Measurements from ENCODE around the gene WDR88. TPM values are rescaled to one million over a fixed set of nuclear protein-coding genes. Genes with fewer than 3 reads are reported as not detected.

WDR88 gene
- total RNA-seq, 2 donors from 2014 or later, result not detected

DNA sequence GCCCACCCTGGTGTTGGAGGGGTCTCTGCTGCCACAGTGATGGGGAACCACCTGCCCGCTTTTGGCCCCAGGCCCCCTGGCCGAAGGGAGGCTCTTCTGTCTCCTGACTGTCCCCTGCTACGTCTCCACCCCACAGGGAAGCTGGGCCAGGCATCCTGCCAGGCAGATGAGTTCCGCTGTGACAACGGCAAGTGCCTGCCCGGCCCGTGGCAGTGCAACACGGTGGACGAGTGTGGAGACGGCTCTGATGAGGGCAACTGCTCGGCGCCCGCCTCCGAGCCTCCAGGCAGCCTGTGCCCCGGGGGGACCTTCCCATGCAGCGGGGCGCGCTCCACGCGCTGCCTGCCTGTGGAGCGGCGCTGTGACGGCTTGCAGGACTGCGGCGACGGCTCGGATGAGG, 73.2 kb downstream of the WDR88 start:
- TF ChIP-seq, protein P1, sequence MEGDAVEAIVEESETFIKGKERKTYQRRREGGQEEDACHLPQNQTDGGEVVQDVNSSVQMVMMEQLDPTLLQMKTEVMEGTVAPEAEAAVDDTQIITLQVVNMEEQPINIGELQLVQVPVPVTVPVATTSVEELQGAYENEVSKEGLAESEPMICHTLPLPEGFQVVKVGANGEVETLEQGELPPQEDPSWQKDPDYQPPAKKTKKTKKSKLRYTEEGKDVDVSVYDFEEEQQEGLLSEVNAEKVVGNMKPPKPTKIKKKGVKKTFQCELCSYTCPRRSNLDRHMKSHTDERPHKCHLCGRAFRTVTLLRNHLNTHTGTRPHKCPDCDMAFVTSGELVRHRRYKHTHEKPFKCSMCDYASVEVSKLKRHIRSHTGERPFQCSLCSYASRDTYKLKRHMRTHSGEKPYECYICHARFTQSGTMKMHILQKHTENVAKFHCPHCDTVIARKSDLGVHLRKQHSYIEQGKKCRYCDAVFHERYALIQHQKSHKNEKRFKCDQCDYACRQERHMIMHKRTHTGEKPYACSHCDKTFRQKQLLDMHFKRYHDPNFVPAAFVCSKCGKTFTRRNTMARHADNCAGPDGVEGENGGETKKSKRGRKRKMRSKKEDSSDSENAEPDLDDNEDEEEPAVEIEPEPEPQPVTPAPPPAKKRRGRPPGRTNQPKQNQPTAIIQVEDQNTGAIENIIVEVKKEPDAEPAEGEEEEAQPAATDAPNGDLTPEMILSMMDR (IDR thresholded peaks at IDR 0.05), result no peak
- Histone ChIP-seq H3K27me3 (replicated peaks; ENCODE audit: insufficient read depth) (no peaks in the 10 kb centered on the region), H3K4me1 (ENCODE audit: control insufficient read depth in 1 of 2, low read depth in 2 of 2) (no peaks in the 10 kb centered on the region), H3K9me3 (no peaks in the 10 kb centered on the region), H3K27ac (no peak overlapping the region), H3K36me3 (peaks cover 5% of the 10 kb centered on the region), H3K4me3 (no peak overlapping the region)
- DNase-seq (ENCODE audit: low spot score), result no peak
- no peak for ATAC-seq (ENCODE audit: insufficient number of reproducible peaks, low FRiP score, low read depth)

DNA sequence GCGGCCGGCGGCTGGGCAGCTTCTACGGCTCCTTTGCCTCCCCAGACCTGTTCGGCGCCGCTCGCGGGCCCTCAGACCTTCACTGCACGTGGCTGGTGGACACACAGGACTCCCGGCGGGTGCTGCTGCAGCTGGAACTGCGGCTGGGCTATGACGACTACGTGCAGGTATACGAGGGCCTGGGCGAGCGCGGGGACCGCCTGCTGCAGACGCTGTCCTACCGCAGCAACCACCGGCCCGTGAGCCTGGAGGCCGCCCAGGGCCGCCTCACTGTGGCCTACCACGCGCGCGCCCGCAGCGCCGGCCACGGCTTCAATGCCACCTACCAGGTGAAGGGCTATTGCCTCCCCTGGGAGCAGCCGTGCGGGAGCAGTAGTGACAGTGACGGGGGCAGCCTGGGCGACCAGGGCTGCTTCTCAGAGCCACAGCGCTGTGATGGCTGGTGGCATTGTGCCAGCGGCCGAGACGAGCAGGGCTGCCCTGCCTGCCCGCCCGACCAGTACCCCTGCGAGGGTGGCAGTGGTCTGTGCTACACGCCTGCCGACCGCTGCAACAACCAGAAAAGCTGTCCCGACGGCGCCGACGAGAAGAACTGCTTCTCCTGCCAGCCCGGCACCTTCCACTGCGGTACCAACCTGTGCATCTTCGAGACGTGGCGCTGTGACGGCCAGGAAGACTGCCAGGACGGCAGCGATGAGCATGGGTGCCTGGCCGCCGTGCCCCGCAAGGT, 73.8 kb downstream of the WDR88 start:
- Histone ChIP-seq H3K27me3 (replicated peaks; ENCODE audit: insufficient read depth) (no peaks in the 10 kb centered on the region), H3K36me3 (peaks cover 5% of the 10 kb centered on the region), H3K27ac (no peak overlapping the region), H3K4me1 (ENCODE audit: control insufficient read depth in 1 of 2, low read depth in 2 of 2) (no peaks in the 10 kb centered on the region), H3K9me3 (no peaks in the 10 kb centered on the region), H3K4me3 (no peak overlapping the region)
- TF ChIP-seq, protein P1 (IDR thresholded peaks at IDR 0.05), result no peak
- DNase-seq (ENCODE audit: low spot score), result no peak
- no peak for ATAC-seq (ENCODE audit: insufficient number of reproducible peaks, low FRiP score, low read depth)

DNA sequence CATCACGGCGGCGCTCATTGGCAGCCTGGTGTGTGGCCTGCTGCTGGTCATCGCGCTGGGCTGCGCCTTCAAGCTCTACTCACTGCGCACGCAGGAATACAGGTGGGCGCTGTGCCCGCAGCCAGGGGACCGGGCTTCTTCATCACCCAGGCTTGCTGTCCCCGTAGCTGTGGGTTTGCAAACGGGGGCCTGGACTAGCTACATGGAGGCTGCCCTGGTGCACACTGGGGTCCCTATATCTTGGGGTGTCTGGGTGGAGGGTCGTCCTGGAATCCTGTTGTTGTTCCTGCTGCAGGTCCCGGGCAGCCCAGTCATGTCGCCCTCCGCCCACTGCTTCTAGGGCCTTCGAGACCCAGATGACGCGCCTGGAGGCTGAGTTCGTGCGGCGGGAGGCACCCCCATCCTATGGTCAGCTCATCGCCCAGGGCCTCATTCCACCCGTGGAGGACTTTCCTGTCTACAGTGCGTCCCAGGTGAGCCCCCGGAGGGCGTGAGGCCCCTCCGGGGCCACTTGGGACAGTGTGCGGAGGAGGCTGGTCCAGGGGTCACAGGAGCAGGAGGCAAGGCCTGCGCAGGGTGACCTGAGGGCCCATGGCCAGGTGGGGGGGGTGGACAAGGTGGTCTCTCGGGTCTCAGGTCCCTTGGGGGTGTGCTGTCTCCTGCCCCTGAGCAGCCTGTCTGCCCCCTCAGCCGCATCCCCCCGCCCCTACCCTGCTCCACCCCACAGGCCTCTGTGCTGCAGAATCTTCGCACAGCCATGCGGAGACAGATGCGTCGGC, 74.5 kb downstream of the WDR88 start:
- Histone ChIP-seq H3K27me3 (replicated peaks; ENCODE audit: insufficient read depth) (no peaks in the 10 kb centered on the region), H3K4me3 (no peak overlapping the region), H3K4me1 (ENCODE audit: control insufficient read depth in 1 of 2, low read depth in 2 of 2) (no peaks in the 10 kb centered on the region), H3K36me3 (peaks cover 5% of the 10 kb centered on the region), H3K9me3 (no peaks in the 10 kb centered on the region), H3K27ac (no peak overlapping the region)
- ATAC-seq (ENCODE audit: insufficient number of reproducible peaks, low FRiP score, low read depth) (no peak), DNase-seq (ENCODE audit: low spot score) (no peak)
- TF ChIP-seq, protein P1 (IDR thresholded peaks at IDR 0.05), result no peak

DNA sequence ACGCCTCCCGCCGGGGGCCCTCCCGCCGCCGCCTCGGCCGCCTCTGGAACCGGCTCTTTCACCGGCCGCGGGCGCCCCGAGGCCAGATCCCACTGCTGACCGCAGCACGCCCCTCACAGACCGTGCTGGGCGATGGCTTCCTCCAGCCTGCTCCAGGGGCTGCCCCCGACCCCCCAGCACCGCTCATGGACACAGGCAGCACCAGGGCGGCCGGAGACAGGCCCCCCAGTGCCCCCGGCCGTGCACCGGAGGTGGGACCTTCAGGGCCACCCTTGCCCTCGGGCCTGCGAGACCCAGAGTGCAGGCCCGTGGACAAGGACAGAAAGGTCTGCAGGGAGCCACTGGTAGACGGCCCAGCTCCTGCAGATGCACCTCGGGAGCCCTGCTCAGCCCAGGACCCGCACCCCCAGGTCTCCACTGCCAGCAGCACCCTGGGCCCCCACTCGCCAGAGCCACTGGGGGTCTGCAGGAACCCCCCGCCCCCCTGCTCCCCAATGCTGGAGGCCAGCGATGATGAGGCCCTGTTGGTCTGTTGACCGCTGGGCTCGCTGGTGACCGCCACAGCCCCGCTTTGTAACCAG, 75.2 kb downstream of the WDR88 start:
- no peaks in the 10 kb centered on the region for H3K9me3 ChIP-seq
- no peak for ATAC-seq (ENCODE audit: insufficient number of reproducible peaks, low FRiP score, low read depth)
- no peaks in the 10 kb centered on the region for H3K4me1 ChIP-seq (ENCODE audit: control insufficient read depth in 1 of 2, low read depth in 2 of 2)
- no peaks in the 10 kb centered on the region for H3K27me3 ChIP-seq (replicated peaks; ENCODE audit: insufficient read depth)
- peaks cover 5% of the 10 kb centered on the region for H3K36me3 ChIP-seq
- no peak overlapping the region for H3K27ac ChIP-seq
- DNase-seq (ENCODE audit: low spot score), result no peak
- TF ChIP-seq, protein P1 (IDR thresholded peaks at IDR 0.05), result no peak
- H3K4me3 ChIP-seq, result no peak overlapping the region

DNA sequence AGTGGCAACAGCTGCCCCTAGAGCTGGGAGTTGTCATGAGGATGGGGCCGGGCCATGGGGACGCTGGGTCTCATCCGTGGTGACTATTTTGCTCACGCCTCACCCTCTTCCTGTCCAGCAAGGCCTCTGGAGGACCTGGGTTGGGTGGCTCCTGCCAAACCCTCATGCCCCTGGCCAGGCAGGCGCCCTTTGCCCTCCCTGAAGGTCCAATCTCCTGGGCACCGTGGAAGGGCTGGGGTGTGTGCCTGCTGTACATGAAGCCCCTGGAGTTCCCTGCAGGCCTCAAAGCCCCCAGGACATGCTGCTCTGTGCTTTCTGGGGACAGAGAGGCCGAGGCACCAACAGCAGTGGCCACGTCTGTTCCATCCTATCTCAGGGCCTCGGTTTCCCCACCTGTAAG, 76.0 kb downstream of the WDR88 start:
- no peak for DNase-seq (ENCODE audit: low spot score)
- Histone ChIP-seq H3K27me3 (replicated peaks; ENCODE audit: insufficient read depth) (no peaks in the 10 kb centered on the region), H3K9me3 (no peaks in the 10 kb centered on the region), H3K4me3 (no peak overlapping the region), H3K4me1 (ENCODE audit: control insufficient read depth in 1 of 2, low read depth in 2 of 2) (no peaks in the 10 kb centered on the region), H3K36me3 (peaks cover 5% of the 10 kb centered on the region), H3K27ac (no peak overlapping the region)
- TF ChIP-seq, protein P1 (IDR thresholded peaks at IDR 0.05), result no peak
- ATAC-seq (ENCODE audit: insufficient number of reproducible peaks, low FRiP score, low read depth), result no peak
